HUES48 (cell line): ENCODE measurements around the gene CTU2.

ENCODE experiments used
- H3K27ac ChIP-seq: one replicate; pipeline ENCODE4 v1.7.0; 2013; ENCODE audit warnings: low read depth, low read length, inconsistent platforms
- H3K27me3 ChIP-seq: 2 replicates; pipeline ENCODE4 v1.6.1; 2013; ENCODE audit warnings: mild to moderate bottlenecking, low read length; ENCODE audit not compliant: control insufficient read depth, insufficient read depth
- H3K36me3 ChIP-seq: 2 replicates; pipeline ENCODE4 v1.6.1; 2013; ENCODE audit warnings: low read length; ENCODE audit not compliant: control insufficient read depth, insufficient read depth
- H3K4me1 ChIP-seq: 2 replicates; pipeline ENCODE4 v1.6.1; 2013; ENCODE audit warnings: mild to moderate bottlenecking, low read length; ENCODE audit not compliant: control insufficient read depth, insufficient read depth
- H3K4me3 ChIP-seq: 2 replicates; pipeline ENCODE4 v1.5.1; 2013; ENCODE audit warnings: mild to moderate bottlenecking, low read depth, low read length
- H3K9ac ChIP-seq: 2 replicates; pipeline ENCODE4 v1.6.1; 2013; ENCODE audit warnings: mild to moderate bottlenecking, low read depth, low read length, moderate library complexity
- H3K9me3 ChIP-seq: 2 replicates; pipeline ENCODE4 v1.6.1; 2013; ENCODE audit warnings: low read length; ENCODE audit not compliant: control insufficient read depth, insufficient read depth

The CTU2 gene

GRCh38 chr16:88706965-88707826 is 893 bp downstream of the CTU2 start:
- H3K27ac ChIP-seq, result no peak overlapping the region
- no peak overlapping the region; the same call in 1 of the 2 replicates for H3K9ac ChIP-seq
- no peaks in the 10 kb centered on the region for H3K27me3 ChIP-seq
- peaks cover 6% of the 10 kb centered on the region; the same call in 1 of the 2 replicates for H3K4me1 ChIP-seq
- no peaks in the 10 kb centered on the region for H3K9me3 ChIP-seq
- 0 out of 2 replicates have a peak, but pooled peaks cover 6% of the 10 kb centered on the region for H3K36me3 ChIP-seq
- H3K4me3 ChIP-seq, result peak overlapping the region; percentile 93

GRCh38 chr16:88710556-88710955 is 4.3 kb downstream of the CTU2 start:
- Histone ChIP-seq H3K36me3 (peaks cover 20% of the 10 kb centered on the region), H3K27ac (no peak overlapping the region), H3K9me3 (no peaks in the 10 kb centered on the region), H3K4me3 (no peak overlapping the region), H3K4me1 (no peaks in the 10 kb centered on the region), H3K27me3 (no peaks in the 10 kb centered on the region), H3K9ac (no peak overlapping the region)

- H3K9me3 ChIP-seq, result no peaks in the 10 kb centered on the region
- peaks cover 33% of the 10 kb centered on the region for H3K36me3 ChIP-seq
- H3K4me1 ChIP-seq, result no peaks in the 10 kb centered on the region
- H3K27me3 ChIP-seq, result no peaks in the 10 kb centered on the region
- H3K9ac ChIP-seq, result no peak overlapping the region
- H3K27ac ChIP-seq, result no peak overlapping the region
- H3K4me3 ChIP-seq, result no peak overlapping the region
Measured at GRCh38 chr16:88711750-88712340, 5.5 kb downstream of the CTU2 start.

GRCh38 chr16:88712362-88712979 is 6.2 kb downstream of the CTU2 start:
- no peaks in the 10 kb centered on the region for H3K27me3 ChIP-seq
- no peak overlapping the region for H3K4me3 ChIP-seq
- no peak overlapping the region for H3K27ac ChIP-seq
- H3K9me3 ChIP-seq, result no peaks in the 10 kb centered on the region
- no peak overlapping the region for H3K9ac ChIP-seq
- peaks cover 40% of the 10 kb centered on the region for H3K36me3 ChIP-seq
- H3K4me1 ChIP-seq, result no peaks in the 10 kb centered on the region

GRCh38 chr16:88713054-88713453 is 6.8 kb downstream of the CTU2 start:
- H3K36me3 ChIP-seq, result peaks cover 45% of the 10 kb centered on the region
- H3K27ac ChIP-seq, result no peak overlapping the region

GRCh38 chr16:88713568-88714419 is 7.5 kb downstream of the CTU2 start:
- Histone ChIP-seq H3K4me1 (no peaks in the 10 kb centered on the region), H3K27me3 (no peaks in the 10 kb centered on the region), H3K9ac (no peak overlapping the region), H3K36me3 (peaks cover 52% of the 10 kb centered on the region), H3K9me3 (no peaks in the 10 kb centered on the region), H3K27ac (no peak overlapping the region), H3K4me3 (no peak overlapping the region)

More at GRCh38 chr16:88713054-88713453, 6.8 kb downstream of the CTU2 start:
- Histone ChIP-seq H3K4me3 (no peak overlapping the region), H3K9me3 (no peaks in the 10 kb centered on the region), H3K9ac (no peak overlapping the region), H3K4me1 (no peaks in the 10 kb centered on the region), H3K27me3 (no peaks in the 10 kb centered on the region)

GRCh38 chr16:88714420-88715302 is 8.4 kb downstream of the CTU2 start:
- no peak overlapping the region for H3K4me3 ChIP-seq
- H3K27ac ChIP-seq, result no peak overlapping the region
- H3K9ac ChIP-seq, result no peak overlapping the region
- no peaks in the 10 kb centered on the region for H3K27me3 ChIP-seq
- H3K9me3 ChIP-seq, result no peaks in the 10 kb centered on the region
- H3K36me3 ChIP-seq, result peaks cover 61% of the 10 kb centered on the region
- H3K4me1 ChIP-seq, result no peaks in the 10 kb centered on the region

- H3K9ac ChIP-seq, result no peak overlapping the region
- no peak overlapping the region for H3K27ac ChIP-seq
- no peaks in the 10 kb centered on the region for H3K4me1 ChIP-seq
- H3K27me3 ChIP-seq, result no peaks in the 10 kb centered on the region
- peaks cover 67% of the 10 kb centered on the region for H3K36me3 ChIP-seq
- no peaks in the 10 kb centered on the region for H3K9me3 ChIP-seq
- H3K4me3 ChIP-seq, result no peak overlapping the region
Measured at GRCh38 chr16:88715312-88716190, 9.2 kb downstream of the CTU2 start.

GRCh38 chr16:88716201-88716600 is 9.9 kb downstream of the CTU2 start:
- no peaks in the 10 kb centered on the region for H3K4me1 ChIP-seq
- H3K27me3 ChIP-seq, result no peaks in the 10 kb centered on the region
- no peak overlapping the region for H3K27ac ChIP-seq
- no peak overlapping the region for H3K9ac ChIP-seq
- H3K36me3 ChIP-seq, result peaks cover 72% of the 10 kb centered on the region
- no peak overlapping the region for H3K4me3 ChIP-seq
- H3K9me3 ChIP-seq, result no peaks in the 10 kb centered on the region
